GM18873 (cell line): ENCODE results near the gene NAA30.

Experiments used
- ATAC-seq: cut with Tn5 transposase; IDR thresholded peaks from one replicate; pipeline ENCODE4 v1.9.1; 2021; ENCODE audit warnings: mild to moderate bottlenecking, moderate library complexity, moderate number of reproducible peaks; ENCODE audit not compliant: unreplicated experiment, low FRiP score

The NAA30 gene

DNA sequence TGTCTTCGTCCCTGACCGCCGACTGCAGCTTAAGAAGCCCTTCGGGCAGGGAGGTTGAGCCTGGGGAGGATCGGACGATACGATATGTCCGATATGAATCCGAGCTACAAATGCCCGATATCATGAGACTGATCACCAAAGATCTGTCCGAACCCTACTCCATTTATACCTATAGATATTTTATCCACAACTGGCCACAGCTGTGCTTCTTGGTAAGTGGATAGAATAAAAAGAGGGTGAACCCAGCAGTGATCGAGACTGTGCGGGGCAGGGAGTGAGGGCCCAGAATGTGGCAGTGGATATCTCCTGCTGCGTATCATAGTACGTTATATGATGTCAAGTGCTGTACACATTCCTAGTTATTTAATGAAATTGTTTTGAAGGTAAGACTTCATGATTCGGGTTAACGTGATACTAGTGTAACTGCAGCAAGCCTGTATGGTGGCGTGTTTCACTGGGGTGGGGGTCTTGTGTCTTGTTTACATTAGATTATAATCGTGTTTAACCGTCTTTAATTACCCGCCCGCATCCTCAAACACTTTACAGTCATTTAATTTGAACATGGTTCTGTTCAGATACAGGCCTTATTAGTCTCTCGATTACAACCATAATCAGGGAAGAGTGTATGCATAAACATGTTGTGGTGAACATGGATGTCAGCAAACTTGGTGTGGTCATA lies 1.3 kb downstream of the NAA30 start:
- no peak for ATAC-seq

DNA sequence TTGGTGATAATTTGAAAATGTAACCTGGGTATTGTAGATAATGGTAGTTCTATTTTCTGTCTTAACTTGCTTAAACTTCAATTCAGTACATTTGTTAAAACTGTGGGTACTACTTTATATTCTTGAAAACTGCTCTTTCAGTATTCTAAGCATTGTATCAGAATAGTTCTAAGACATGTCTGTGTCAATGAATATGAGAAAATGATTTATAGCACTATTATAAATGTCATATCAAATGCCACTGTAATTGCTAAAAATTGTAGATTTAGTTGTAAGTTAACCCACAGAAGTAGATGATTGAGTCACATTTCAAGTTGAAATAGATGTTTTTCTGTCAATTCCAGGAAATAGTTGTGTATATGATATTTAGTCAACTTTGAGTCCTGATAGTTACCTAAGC lies 2.4 kb downstream of the NAA30 start:
- no peak for ATAC-seq

DNA sequence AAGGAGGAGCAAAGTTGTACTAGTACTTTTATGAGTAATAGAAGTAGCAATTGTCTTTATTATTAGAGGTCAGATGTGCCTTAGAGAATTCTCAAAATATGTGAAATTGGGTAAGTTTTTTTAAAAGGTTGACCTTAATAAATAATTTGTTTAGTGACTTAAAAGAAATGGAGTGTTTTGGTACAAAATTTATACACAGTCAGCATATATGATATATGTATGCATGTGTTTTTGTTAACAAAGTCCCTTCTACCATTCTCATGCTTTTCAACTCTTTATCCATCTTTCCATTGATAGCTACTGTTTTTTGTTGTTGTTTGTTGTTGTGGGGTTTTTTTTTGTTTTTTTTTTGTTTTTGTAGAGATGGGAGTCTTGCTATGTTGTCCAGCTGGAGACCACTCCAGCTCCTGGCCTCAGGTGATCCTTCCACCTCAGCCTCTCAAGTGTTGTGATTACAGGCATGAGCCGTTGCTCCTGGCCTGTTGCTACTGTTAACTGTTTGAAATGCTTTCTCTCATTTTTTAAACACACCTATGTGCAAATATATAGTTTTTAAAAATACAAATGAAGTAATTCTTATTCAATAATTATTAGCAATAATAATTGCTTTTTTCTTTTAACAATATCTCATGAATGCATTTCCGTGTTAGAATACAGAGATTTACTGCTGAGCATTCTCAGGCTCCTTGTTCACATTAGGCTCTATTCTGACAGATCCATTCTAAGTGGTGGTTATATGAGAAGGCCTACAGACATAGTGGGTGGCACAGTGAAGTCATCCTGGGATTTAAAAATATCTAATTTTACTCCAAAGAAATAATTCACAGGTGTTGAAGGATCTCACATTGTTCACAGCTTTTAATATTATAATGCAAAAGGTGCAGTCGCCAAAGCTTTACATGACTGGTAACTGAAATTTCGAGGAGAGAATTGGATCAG lies 10.4 kb downstream of the NAA30 start:
- ATAC-seq = no peak

- ATAC-seq = no peak
Observed at GRCh38 chr14:57401501-57401900, 11.1 kb downstream of the NAA30 start.

GRCh38 chr14:57402173-57402852 lies 11.9 kb downstream of the NAA30 start:
- no peak for ATAC-seq

GRCh38 chr14:57403521-57403864 lies 13.1 kb downstream of the NAA30 start:
- no peak for ATAC-seq

- no peak for ATAC-seq
Observed at GRCh38 chr14:57405562-57405961, 15.2 kb downstream of the NAA30 start.

DNA sequence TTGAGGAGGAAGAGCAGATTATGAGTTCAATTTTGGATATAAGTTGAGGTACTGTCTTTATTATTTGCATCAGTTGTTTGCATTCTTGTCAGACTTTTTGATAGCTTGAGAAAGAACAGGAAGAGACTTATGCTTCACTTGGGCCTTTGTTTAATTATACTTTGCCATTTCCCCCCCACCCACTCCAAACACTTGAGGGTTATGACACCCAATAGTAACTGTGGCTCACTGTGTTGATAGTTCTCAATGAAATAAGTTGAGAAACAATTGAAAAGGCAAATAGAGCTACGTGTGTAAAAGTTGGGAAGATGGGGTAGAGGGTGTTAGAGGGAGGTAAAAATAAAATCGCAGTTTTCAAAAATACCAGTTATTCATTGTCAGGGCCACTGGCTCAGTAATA lies 17.7 kb downstream of the NAA30 start:
- no peak for ATAC-seq

- ATAC-seq = no peak
Observed at GRCh38 chr14:57408634-57409033, 18.2 kb downstream of the NAA30 start.

GRCh38 chr14:57412341-57412740 lies 22.0 kb downstream of the NAA30 start:
- no peak for ATAC-seq

DNA sequence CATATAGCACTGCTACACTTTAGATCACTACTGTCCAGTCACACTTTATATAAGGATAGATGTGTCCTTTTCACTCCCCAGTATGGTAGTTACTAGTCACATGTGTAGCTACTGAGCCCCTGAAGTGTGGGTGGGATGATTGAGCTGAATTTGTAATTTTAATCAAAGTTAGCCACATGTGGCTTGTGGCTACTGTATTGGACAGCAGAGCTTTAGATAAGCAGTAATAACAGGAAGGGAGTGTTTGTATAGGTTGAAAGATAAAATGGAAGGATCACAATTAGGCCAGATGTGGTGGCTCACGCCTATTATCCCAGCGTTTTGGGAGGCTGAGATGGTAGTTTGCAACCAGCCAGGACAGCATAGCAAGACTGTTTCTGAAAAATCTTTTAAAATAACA lies 23.5 kb downstream of the NAA30 start:
- ATAC-seq = no peak

DNA sequence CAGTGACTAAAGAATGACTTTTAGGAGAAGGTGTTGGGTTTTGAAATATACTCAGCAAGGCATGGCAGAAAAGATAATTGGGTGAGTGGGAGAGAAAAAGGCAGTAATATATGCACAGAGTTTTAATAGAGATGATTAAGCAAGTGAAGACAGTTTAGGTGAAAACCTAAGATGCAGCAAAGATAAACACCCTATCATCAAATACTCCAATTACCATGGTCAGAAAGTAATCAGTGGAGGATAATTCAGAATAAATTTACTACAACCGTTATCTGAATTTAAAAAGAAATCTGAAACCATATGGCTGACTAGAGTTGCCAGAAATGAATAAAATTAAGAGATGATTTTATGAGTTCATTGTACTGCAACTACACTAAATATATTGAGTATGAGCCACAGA lies 26.8 kb downstream of the NAA30 start:
- no peak for ATAC-seq

- ATAC-seq = no peak
Observed at GRCh38 chr14:57418999-57419398, 28.6 kb downstream of the NAA30 start.

DNA sequence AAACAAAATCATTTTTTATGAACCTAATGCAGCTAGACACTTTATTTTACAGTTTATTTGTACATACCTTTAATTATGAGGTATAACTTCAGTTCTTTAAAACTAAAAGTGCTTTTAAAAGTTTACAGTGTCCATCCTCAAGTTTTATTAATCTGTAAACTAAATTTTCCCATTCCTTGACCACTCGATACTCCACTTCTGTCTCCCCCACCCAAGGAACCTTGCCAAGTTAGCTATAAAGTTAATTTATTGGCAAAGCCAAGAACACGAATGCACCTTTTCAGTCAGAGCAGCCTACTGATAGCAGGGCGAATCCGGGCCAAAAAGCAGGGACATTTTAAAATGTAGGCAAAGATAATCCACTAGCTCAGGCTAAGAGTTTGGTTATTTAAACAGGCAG lies 29.6 kb downstream of the NAA30 start:
- no peak for ATAC-seq

- no peak for ATAC-seq
Observed at GRCh38 chr14:57420986-57421385, 30.6 kb downstream of the NAA30 start.

DNA sequence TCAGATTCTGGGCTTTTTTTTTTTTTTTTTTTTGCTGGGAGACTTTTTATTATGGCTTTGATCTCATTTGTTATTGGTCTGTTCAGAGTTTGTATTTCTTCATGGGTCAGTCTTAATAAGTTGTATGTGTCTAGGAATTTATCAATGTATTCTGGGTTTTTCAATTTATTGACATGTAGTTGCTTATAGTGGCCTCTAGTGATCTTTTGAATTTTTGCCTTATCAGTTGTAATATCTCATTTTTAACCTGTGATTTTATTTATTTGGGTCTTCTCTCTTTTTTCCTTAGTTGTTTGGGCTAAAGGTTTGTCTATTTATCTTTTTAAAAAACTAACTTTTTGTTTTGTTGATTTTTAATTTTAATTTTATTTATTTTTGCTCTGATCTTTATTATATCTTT lies 45.5 kb downstream of the NAA30 start:
- no peak for ATAC-seq

GRCh38 chr14:57461777-57462320 lies 71.5 kb downstream of the NAA30 start:
- no peak for ATAC-seq

GRCh38 chr14:57462551-57462950 lies 72.2 kb downstream of the NAA30 start:
- no peak for ATAC-seq

DNA sequence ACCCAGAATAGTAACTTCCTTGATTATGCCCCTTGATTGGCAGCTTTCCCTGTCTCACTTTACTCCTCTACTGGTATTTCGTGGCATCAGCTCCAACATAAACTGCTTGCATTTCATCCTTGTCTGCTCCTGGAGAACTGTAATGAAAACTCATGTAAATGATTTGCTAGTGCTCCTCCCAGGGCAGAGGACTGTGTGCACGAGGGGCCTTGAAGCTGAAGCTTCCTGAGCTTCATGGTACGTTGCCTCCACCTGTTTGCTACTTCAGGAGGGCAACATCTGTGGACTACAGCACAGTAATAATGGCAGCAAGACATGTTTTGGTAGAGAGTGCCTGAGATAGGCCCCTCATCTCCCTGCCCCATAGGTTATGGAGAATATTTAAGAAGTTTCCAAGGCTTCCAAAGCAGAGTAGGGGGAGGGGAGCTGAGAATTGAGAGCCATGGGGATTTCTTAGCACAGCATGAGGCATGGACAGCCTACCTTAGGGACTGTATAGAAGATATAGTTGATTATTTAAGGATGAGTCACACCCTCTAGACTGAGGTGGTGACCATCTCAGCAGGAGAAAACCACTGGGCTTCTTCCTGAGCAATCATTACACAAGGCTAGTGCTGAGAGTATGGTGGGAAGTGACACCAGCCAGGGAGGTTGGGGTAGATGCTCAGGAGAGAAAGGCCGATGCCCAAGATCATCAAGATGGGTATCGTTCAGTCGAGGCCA lies 73.8 kb downstream of the NAA30 start:
- peak; percentile 83 for ATAC-seq
